ENCODE data around the gene SH3BP5. TPM values are rescaled to one million over a fixed set of nuclear protein-coding genes. Genes with fewer than 3 reads are reported as not detected.

SH3BP5 gene
- polyA plus RNA-seq, 1 experiment, result 30.9 TPM

GRCh38 chr3:15211937-15212336 lies 120.4 kb downstream of the SH3BP5 start:
- DNase-seq (ENCODE audit: low read depth), result no peak
- ChIA-PET POLR2A (no interaction called here), CTCF (interaction anchor here (1.0 kb wide), 1 partner anchor 9 kb away, joined by 3 read pairs; no protein-coding TSS in a partner anchor)
- H3K36me3 ChIP-seq (ENCODE audit: control insufficient read depth, insufficient read depth, low read length), result peaks cover 4% of the 10 kb centered on the region
- TF ChIP-seq CTCF (IDR thresholded peaks at IDR 0.05; ENCODE audit: insufficient read depth, low read depth, low read length), result no peak
- H3K27me3 ChIP-seq (ENCODE audit: control insufficient read depth, insufficient read depth, low read length), result no peaks in the 10 kb centered on the region
- no peak overlapping the region for H3K4me3 ChIP-seq (ENCODE audit: low read depth, low read length)

GRCh38 chr3:15207836-15208504 lies 124.4 kb downstream of the SH3BP5 start:
- H3K27me3 ChIP-seq (ENCODE audit: control insufficient read depth, insufficient read depth, low read length), result no peaks in the 10 kb centered on the region
- ChIA-PET CTCF (interaction anchor here (0.6 to 0.9 kb wide), 5 partner anchors 13 to 735 kb away, joined by 3 to 6 read pairs (median 3); partner anchors contain the start of gene SH3BP5), POLR2A (interaction anchor here (0.6 to 0.8 kb wide), 2 partner anchors 49 to 140 kb away, joined by 3 read pairs; no protein-coding TSS in a partner anchor)
- TF ChIP-seq CTCF (IDR thresholded peaks at IDR 0.05; ENCODE audit: insufficient read depth, low read depth, low read length), result no peak
- H3K4me3 ChIP-seq (ENCODE audit: low read depth, low read length), result peak overlapping the region; percentile 60
- DNase-seq (ENCODE audit: low read depth), result no peak
- H3K36me3 ChIP-seq (ENCODE audit: control insufficient read depth, insufficient read depth, low read length), result peaks cover 2% of the 10 kb centered on the region

- H3K4me3 ChIP-seq (ENCODE audit: low read depth, low read length), result peak overlapping the region; percentile 60
- peaks cover 2% of the 10 kb centered on the region; the same call in 1 of the 2 replicates for H3K36me3 ChIP-seq (ENCODE audit: control insufficient read depth, insufficient read depth, low read length)
- no peaks in the 10 kb centered on the region for H3K27me3 ChIP-seq (ENCODE audit: control insufficient read depth, insufficient read depth, low read length)
- ChIA-PET CTCF (interaction anchor here (0.6 to 7.6 kb wide), 8 partner anchors 15 to 198 kb away, joined by 3 to 43 read pairs (median 5); partner anchors contain the start of gene SH3BP5), POLR2A (interaction anchor here (0.6 to 0.8 kb wide), 3 partner anchors 50 to 141 kb away, joined by 3 read pairs; no protein-coding TSS in a partner anchor)
- DNase-seq (ENCODE audit: low read depth), result no peak
- TF ChIP-seq CTCF (IDR thresholded peaks at IDR 0.05; ENCODE audit: insufficient read depth, low read depth, low read length), result no peak
Observed at GRCh38 chr3:15206662-15207576, 125.5 kb downstream of the SH3BP5 start.

- no peaks in the 10 kb centered on the region for H3K27me3 ChIP-seq (ENCODE audit: control insufficient read depth, insufficient read depth, low read length)
- H3K4me3 ChIP-seq (ENCODE audit: low read depth, low read length), result peak within 1 kb of the TSS; percentile 60
- H3K36me3 ChIP-seq (ENCODE audit: control insufficient read depth, insufficient read depth, low read length), result peaks cover 2% of the 10 kb centered on the region; the same call in 1 of the 2 replicates
- CTCF ChIA-PET, result interaction anchor here (0.6 to 7.6 kb wide), 10 partner anchors 10 to 351 kb away, joined by 3 to 43 read pairs (median 4); no protein-coding TSS in a partner anchor
- POLR2A ChIA-PET, result interaction anchor here (0.6 kb wide), 1 partner anchor 155 kb away, joined by 3 read pairs; no protein-coding TSS in a partner anchor
- peak; percentile 67 for TF ChIP-seq CTCF (IDR thresholded peaks at IDR 0.05; ENCODE audit: insufficient read depth, low read depth, low read length)
- peak; percentile 75 for DNase-seq (ENCODE audit: low read depth)
Observed at GRCh38 chr3:15205934-15206661, 126.3 kb downstream of the SH3BP5 start, which contains the start of gene CAPN7. CAPN7 (plus strand) TSS chr3:15206246; CDS start chr3:15206496, 250 bp downstream.
